K562 (cell line): ENCODE measurements around the gene PNRC1. TPM values are rescaled to one million over a fixed set of nuclear protein-coding genes. Genes with fewer than 3 reads are reported as not detected.
A peak's percentile ranks its signal among the peaks of the same experiment; 100 is the strongest.

Source experiments
- ATF7 ChIP-seq: fragments of 450-650 bp; IDR thresholded peaks from 2 replicates; pipeline ENCODE4 v1.7.1; 2014; ENCODE audit warnings: mild to moderate bottlenecking, moderate library complexity
- BRD9 ChIP-seq: fragments of 450-650 bp; IDR thresholded peaks from 2 replicates; pipeline ENCODE4 v1.6.1; 2018; ENCODE audit warnings: low read depth; ENCODE audit not compliant: partially characterized antibody
- ETV6 ChIP-seq, 3 experiments: fragments of 150-350 bp in 1 of 3; sonication (generic) in 1 of 3; formaldehyde crosslinking in 1 of 3; IDR thresholded peaks; 2 replicates each; pipeline versions ENCODE4 v1.6.1 to v1.8.0; 2014 to 2022; ENCODE audit warnings: borderline replicate concordance in 2 of 3, low read depth in 2 of 3, antibody characterized with exemption in 1 of 3, low read length in 1 of 3, mild to moderate bottlenecking in 1 of 3, missing genetic modification reagents in 1 of 3
- GTF2F1 ChIP-seq: IDR thresholded peaks from 2 replicates; pipeline ENCODE4 v1.6.1; 2011; ENCODE audit warnings: low read depth, low read length, improper control_type of control experiment
- KDM1A ChIP-seq, 2 experiments: fragments of 450-650 bp; IDR thresholded peaks; 2 replicates each; pipeline ENCODE4 v1.6.1; 2016; ENCODE audit warnings: mild to moderate bottlenecking in 2 of 2
- MEIS2 ChIP-seq: fragments of 450-650 bp; IDR thresholded peaks from 2 replicates; pipeline ENCODE4 v1.6.1; 2014; ENCODE audit warnings: mild to moderate bottlenecking; ENCODE audit not compliant: partially characterized antibody
- MYBL2 ChIP-seq, 2 experiments: fragments of 450-650 bp in 1 of 2; sonication (generic) in 1 of 2; formaldehyde crosslinking in 1 of 2; IDR thresholded peaks; 2 replicates each; pipeline versions ENCODE4 v1.6.1 to v1.8.1; 2017 to 2022; ENCODE audit warnings: borderline replicate concordance in 1 of 2, inconsistent platforms in 1 of 2, low read depth in 1 of 2, mild to moderate bottlenecking in 1 of 2, missing genetic modification reagents in 1 of 2, moderate library complexity in 1 of 2
- NBN ChIP-seq: fragments of 450-650 bp; IDR thresholded peaks from 2 replicates; pipeline ENCODE4 v1.6.1; 2016; ENCODE audit warnings: low read depth, mild to moderate bottlenecking
- NFIX ChIP-seq: fragments of 250-450 bp; sonication (Bioruptor Pico); IDR thresholded peaks from 2 replicates; pipeline ENCODE4 v1.4.0; 2020; ENCODE audit warnings: low read depth, mild to moderate bottlenecking, moderate library complexity
- PML ChIP-seq: IDR thresholded peaks from 2 replicates; pipeline ENCODE4 v1.6.1; 2012; ENCODE audit warnings: low read length, inconsistent platforms
- SMARCA5 ChIP-seq: fragments of 450-650 bp; IDR thresholded peaks from 2 replicates; pipeline ENCODE4 v1.6.1; 2016
- SMARCC2 ChIP-seq: fragments of 450-650 bp; IDR thresholded peaks from 2 replicates; pipeline ENCODE4 v1.6.1; 2017; ENCODE audit warnings: antibody characterized with exemption, moderate library complexity, mild to moderate bottlenecking, low read depth
- TARDBP ChIP-seq: fragments of 450-650 bp; IDR thresholded peaks from 2 replicates; pipeline ENCODE4 v1.6.1; 2016
- ZNF140 ChIP-seq: fragments of 250-450 bp; sonication (Bioruptor Pico); IDR thresholded peaks from 2 replicates; pipeline ENCODE4 v1.8.0; 2021; ENCODE audit warnings: moderate library complexity, mild to moderate bottlenecking, inconsistent platforms
- ZNF584 ChIP-seq: fragments of 200-800 bp; sonication (Bioruptor generic); IDR thresholded peaks from 2 replicates; pipeline ENCODE4 v1.6.1; 2016; ENCODE audit warnings: low read depth, mild to moderate bottlenecking, missing genetic modification characterization, missing compliant biosample characterization
- ZNF644 ChIP-seq: fragments of 200-800 bp; sonication (Bioruptor generic); IDR thresholded peaks from 2 replicates; pipeline ENCODE4 v1.6.1; 2016; ENCODE audit warnings: low read depth, missing genetic modification characterization, missing compliant biosample characterization
- polyA plus RNA-seq, 8 experiments: library from polyadenylated mRNA; depleted of rRNA in 4 of 8; stranded (reverse) in 5 of 8; unstranded in 3 of 8; fragments of >200 nt; fragmentation: Nextera tagmentation in 2 of 8; fragmentation: Illumina TruSeq in 1 of 8; extraction: Ambion mirVana in 2 of 8; extraction: Trizol in 1 of 8; gene quantifications; 2 replicates each; pipeline versions ENCODE4 v1.2.1 to v1.2.3, GENCODE V29; 2011 to 2014; ENCODE audit warnings: inconsistent platforms in 1 of 8, missing spikeins in 1 of 8
- total RNA-seq, 7 experiments: library from RNA; depleted of rRNA in 6 of 7; stranded (reverse); fragments of >200 nt in 6 of 7; fragmentation: Illumina TruSeq in 2 of 7; extraction: Trizol in 2 of 7; gene quantifications; 2 replicates each; pipeline versions ENCODE4 v1.2.1 to v1.2.3, GENCODE V29; 2011 to 2021; ENCODE audit warnings: low replicate concordance in 1 of 7
- TF ChIP-seq, protein P1 (sequence below), 2 experiments: fragments of 450-650 bp in 1 of 2; sonication (generic) in 1 of 2; formaldehyde crosslinking in 1 of 2; IDR thresholded peaks in 1 of 2; conservative IDR thresholded peaks in 1 of 2; 2 replicates each; pipeline versions ENCODE4 v1.6.1 to v1.8.1; 2016 to 2023; ENCODE audit warnings: mild to moderate bottlenecking in 2 of 2, moderate library complexity in 2 of 2, inconsistent platforms in 1 of 2, missing genetic modification reagents in 1 of 2
- TF ChIP-seq, protein P2 (sequence below): fragments of 250-450 bp; sonication (Bioruptor Pico); IDR thresholded peaks from 2 replicates; pipeline ENCODE4 v1.8.0; 2022; ENCODE audit warnings: moderate library complexity, mild to moderate bottlenecking, inconsistent platforms
- TF ChIP-seq, protein P3 (sequence below): fragments of 250-450 bp; sonication (Bioruptor Pico); IDR thresholded peaks from 2 replicates; pipeline ENCODE4 v1.9.0; 2021; ENCODE audit warnings: mild to moderate bottlenecking
- TF ChIP-seq, protein P4 (sequence below): fragments of 150-350 bp; IDR thresholded peaks from 2 replicates; pipeline ENCODE4 v1.6.1; 2014; ENCODE audit warnings: low read depth, mild to moderate bottlenecking, low read length, borderline replicate concordance
- TF ChIP-seq, protein P5 (sequence below): sonication (generic); formaldehyde crosslinking; IDR thresholded peaks from 2 replicates; pipeline ENCODE4 v1.8.0; 2022; ENCODE audit warnings: missing genetic modification reagents, mild to moderate bottlenecking, borderline replicate concordance

PNRC1 gene
- total and polyA plus RNA-seq, 9 of the 15 experiments (the other 6 are each of a cell fraction or from before 2014, with no cell fraction given): 1.2 to 10.8 (median 6.5) TPM

DNA sequence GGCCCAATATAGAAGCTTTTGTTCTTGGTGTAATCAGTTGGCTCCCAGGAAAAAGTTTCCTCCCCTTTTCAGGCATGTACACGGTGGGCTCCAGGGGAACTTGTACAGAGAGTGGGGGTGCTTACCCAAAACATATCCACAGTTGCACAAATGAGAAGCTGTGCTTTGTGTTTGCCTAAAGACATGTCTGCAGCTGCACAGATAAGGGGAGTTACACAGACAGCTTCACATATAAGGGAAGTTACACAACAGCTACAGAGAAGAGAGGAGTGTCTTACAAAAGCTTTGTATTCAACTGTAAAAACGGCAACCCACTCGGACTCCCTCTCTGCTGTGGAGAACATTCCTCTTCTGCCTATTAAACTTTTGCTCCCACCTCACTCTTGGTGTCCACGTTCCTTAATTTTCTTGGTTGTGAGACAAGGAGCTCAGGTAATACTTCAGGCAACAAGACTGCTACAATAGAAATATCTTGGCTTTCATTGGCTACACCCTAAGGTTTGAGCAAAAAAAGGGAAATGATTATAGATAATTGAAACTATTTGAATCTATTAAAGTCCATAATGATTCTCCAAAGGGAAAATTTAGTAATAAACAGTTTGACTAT is 7.4 kb upstream of the PNRC1 start (continued):
- TF ChIP-seq, protein P1, sequence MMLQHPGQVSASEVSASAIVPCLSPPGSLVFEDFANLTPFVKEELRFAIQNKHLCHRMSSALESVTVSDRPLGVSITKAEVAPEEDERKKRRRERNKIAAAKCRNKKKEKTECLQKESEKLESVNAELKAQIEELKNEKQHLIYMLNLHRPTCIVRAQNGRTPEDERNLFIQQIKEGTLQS (IDR thresholded peaks at IDR 0.05): peak; percentile 36; the same call in 1 of the 2 replicates
- TF ChIP-seq, protein P1 (CRISPR knock-in tag; conservative IDR thresholded peaks at IDR 0.05): no peak
- TF ChIP-seq ETV6 (IDR thresholded peaks at IDR 0.05; ENCODE audit: borderline replicate concordance in 1 of 2, low read depth in 2 of 2, low read length in 1 of 2) (0 out of 4 replicates have a peak, but pooled peaks of 1 of the 2 experiments have one; percentile 23), ETV6 (CRISPR knock-in tag; IDR thresholded peaks at IDR 0.05; ENCODE audit: borderline replicate concordance) (no peak), PML (peak; percentile 60; the same call in 1 of the 2 replicates), ZNF644 (tag) (no peak), MYBL2 (IDR thresholded peaks at IDR 0.05; ENCODE audit: low read depth) (no peak), MYBL2 (CRISPR knock-in tag; IDR thresholded peaks at IDR 0.05; ENCODE audit: borderline replicate concordance) (no peak), KDM1A (IDR thresholded peaks at IDR 0.05) (peak; percentile 78 to 83), TARDBP (0 out of 2 replicates have a peak, but pooled peaks have one; percentile 50), GTF2F1 (no peak), NFIX (no peak), ZNF140 (CRISPR knock-in tag) (no peak), SMARCA5 (no peak), SMARCC2 (peak; percentile 71; the same call in 1 of the 2 replicates), ZNF584 (CRISPR knock-in tag) (no peak), ATF7 (peak; percentile 54; the same call in 1 of the 2 replicates), NBN (0 out of 2 replicates have a peak, but pooled peaks have one; percentile 56), BRD9 (no peak), MEIS2 (peak; percentile 10)
- TF ChIP-seq, protein P2, sequence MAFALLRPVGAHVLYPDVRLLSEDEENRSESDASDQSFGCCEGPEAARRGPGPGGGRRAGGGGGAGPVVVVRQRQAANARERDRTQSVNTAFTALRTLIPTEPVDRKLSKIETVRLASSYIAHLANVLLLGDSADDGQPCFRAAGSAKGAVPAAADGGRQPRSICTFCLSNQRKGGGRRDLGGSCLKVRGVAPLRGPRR: no peak
- TF ChIP-seq, protein P3, sequence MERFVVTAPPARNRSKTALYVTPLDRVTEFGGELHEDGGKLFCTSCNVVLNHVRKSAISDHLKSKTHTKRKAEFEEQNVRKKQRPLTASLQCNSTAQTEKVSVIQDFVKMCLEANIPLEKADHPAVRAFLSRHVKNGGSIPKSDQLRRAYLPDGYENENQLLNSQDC (CRISPR knock-in tag): no peak
- TF ChIP-seq, protein P4, sequence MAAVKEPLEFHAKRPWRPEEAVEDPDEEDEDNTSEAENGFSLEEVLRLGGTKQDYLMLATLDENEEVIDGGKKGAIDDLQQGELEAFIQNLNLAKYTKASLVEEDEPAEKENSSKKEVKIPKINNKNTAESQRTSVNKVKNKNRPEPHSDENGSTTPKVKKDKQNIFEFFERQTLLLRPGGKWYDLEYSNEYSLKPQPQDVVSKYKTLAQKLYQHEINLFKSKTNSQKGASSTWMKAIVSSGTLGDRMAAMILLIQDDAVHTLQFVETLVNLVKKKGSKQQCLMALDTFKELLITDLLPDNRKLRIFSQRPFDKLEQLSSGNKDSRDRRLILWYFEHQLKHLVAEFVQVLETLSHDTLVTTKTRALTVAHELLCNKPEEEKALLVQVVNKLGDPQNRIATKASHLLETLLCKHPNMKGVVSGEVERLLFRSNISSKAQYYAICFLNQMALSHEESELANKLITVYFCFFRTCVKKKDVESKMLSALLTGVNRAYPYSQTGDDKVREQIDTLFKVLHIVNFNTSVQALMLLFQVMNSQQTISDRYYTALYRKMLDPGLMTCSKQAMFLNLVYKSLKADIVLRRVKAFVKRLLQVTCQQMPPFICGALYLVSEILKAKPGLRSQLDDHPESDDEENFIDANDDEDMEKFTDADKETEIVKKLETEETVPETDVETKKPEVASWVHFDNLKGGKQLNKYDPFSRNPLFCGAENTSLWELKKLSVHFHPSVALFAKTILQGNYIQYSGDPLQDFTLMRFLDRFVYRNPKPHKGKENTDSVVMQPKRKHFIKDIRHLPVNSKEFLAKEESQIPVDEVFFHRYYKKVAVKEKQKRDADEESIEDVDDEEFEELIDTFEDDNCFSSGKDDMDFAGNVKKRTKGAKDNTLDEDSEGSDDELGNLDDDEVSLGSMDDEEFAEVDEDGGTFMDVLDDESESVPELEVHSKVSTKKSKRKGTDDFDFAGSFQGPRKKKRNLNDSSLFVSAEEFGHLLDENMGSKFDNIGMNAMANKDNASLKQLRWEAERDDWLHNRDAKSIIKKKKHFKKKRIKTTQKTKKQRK: no peak
- TF ChIP-seq, protein P5, sequence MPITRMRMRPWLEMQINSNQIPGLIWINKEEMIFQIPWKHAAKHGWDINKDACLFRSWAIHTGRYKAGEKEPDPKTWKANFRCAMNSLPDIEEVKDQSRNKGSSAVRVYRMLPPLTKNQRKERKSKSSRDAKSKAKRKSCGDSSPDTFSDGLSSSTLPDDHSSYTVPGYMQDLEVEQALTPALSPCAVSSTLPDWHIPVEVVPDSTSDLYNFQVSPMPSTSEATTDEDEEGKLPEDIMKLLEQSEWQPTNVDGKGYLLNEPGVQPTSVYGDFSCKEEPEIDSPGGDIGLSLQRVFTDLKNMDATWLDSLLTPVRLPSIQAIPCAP (CRISPR knock-in tag): no peak
